Measurements from ENCODE around the gene WWOX.

The WWOX gene

GRCh38 chr16:78194948-78195347 is 95.5 kb downstream of the WWOX start:
- DNase-seq (ENCODE audit: low read depth in 3 of 3) = no peak

DNA sequence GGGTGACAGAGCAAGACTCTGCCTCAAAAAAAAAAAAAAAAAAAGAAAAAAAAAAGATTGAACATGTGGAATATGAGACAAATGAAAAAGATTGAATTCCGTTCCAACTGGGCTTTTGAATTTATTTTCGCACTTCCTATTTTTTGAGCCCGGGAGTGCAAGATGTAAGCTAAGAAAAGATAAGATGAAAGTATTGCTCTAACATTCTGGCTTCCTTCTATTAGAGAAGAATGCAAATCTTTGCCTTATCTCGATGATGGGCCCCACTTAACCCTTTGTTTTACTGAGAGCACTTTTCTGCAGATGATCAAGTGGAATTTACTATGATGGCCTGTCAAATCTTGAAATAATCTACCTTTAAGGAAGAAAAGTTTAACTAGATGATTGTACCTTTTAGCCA is 96.3 kb downstream of the WWOX start:
- DNase-seq (ENCODE audit: low read depth in 3 of 3) = no peak

GRCh38 chr16:78196502-78196901 is 97.0 kb downstream of the WWOX start:
- no peak for DNase-seq (ENCODE audit: low read depth in 3 of 3)

GRCh38 chr16:78198288-78198687 is 98.8 kb downstream of the WWOX start:
- no peak for DNase-seq (ENCODE audit: low read depth in 3 of 3)

DNA sequence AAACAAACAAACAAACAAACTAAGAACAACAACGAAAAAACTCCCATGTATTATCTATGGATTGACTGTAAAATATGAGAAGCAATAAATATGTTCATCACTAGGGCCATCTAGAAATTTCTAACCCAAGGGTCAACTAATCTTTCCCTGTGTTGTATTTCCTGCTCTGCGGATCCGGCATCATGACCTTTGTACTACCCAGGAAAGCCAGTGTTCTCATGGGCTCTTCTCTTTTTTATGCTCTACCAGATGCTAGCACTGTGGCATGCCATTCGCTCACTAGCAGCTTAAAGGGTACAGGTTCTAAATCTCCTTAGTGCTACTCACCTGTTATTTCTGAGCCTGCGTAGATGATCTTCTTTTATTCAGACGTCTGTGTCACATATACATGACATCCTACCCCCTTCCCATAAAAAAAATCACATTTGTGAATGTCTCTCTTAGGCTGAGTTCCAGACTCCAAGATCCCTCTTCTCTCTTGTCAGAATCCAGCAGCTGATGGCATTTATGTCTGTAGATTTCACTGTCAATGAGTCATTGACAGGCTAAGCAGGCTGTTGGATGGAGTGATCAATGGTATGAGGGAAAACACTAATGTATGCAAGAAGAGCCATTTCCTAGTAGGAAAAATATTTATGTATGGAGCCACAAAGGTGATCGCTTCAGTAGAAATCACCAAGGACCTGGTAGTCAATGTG is 100.0 kb downstream of the WWOX start:
- no peak for DNase-seq (ENCODE audit: low read depth in 3 of 3)

DNA sequence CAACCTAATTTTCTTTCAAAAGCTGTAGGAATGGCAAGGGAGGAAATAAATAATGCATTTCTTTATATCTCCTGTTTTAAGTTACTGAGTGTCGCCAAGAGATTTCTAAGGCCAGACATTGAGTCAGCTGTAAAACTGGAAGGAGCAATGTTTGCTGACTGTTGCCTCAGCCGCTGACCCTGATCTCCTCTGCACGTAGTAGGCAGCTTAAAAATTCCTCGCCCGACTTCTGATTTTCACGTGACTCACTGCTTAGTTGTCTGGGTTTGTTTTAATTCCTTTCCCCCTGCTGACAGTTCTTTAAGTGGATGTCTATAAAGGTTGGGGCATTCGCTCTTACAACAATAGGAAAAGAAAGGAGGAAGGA is 100.6 kb downstream of the WWOX start:
- DNase-seq (ENCODE audit: low read depth in 3 of 3) = no peak

DNA sequence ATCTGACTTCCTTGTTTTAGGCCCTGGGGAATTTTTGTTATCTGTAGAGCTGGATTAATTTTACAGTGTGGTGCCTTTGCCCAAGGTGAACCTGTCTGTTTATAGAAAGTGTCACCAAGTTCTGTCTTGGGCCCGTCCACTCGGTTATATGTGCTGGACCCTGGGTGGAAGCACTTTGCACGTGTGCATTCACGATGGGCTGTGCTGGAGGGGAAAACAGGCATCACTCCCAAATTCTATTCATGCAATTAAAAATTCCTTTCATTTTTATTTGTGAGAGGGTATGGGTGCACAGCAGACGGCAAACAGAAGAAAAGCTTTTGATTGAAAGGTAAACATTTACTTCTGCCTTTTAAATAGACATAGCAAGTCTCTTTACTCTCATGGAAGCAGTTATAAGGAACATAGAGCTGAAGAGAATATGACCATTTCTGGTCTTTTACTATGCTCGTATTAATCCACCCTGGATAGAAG is 101.2 kb downstream of the WWOX start:
- no peak for DNase-seq (ENCODE audit: low read depth in 3 of 3)

- DNase-seq (ENCODE audit: low read depth in 3 of 3) = no peak
Observed at GRCh38 chr16:78205506-78205905, 106.1 kb downstream of the WWOX start.

GRCh38 chr16:78206623-78207223 is 107.3 kb downstream of the WWOX start:
- DNase-seq (ENCODE audit: low read depth in 3 of 3) = no peak

DNA sequence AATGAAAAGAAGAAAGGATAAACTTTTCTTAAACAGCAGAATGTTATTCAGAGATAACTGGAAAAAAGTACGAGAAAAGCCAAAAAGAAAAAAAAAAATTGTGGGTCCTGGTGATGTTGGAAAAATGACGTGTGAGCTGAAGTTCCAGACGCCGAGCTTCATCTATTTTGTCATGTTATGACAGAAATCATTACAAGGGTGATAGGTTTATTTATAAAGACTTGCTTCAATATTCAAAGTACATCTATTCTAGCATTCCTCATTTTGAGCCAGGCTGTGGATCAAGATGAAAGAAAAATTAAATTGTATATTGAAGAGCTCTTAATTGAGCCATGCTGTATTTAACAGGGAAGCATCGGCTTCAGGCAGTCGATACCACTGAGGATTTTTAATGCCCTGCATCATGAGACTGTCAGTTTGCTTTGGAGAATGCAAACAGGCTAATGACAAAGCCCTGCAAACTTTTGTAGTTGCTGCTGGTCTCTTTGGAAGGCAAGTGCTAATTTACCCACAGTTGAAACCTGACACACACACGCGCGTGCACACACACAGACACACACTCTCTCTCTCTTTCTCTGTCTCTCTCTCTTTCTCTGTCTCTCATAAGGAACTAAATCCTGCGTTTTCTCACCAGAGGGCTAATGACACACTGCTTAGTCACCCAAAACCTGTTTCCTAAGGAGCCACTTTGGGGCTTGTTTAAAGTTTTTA is 110.7 kb downstream of the WWOX start:
- DNase-seq (ENCODE audit: low read depth in 3 of 3) = no peak

GRCh38 chr16:78211020-78211599 is 111.7 kb downstream of the WWOX start:
- no peak for DNase-seq (ENCODE audit: low read depth in 3 of 3)

DNA sequence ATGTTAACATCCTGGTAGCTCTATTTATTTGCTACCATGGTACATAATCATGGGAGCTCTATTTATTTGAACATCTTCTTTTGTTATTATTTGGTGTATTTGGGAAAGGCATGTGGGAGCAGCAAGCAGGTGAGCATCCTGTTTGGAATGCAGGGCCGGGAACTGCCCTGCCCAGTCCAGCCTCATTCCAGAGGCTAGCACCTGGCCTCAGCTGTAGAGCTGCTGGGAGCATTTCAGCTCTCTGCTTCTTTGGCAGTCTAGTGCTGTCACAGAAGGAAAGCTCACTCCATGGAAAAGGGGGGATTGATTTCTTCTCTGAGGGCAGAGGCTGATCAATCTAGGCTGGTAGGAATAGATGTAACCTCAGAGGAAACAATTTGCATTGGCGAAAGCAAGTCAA is 112.5 kb downstream of the WWOX start:
- DNase-seq (ENCODE audit: low read depth in 3 of 3) = no peak

DNA sequence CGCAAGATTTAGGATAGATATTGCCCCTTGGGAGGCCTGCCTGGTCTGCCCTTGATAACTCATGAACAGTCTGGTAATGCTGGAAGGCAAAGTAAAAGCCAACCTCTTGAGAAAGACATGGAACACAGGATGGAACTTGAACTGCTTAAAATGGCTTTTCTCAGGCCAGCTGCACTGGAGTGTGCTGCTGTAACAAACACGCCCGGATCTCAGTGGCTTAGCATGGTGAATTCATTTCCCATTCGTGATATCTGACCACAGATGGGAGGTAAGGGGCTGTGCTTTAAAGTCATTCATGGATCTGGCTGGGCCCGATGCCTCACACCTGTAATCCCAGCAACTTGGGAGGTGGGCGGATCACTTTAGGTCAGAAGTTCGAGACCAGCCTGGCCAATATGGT is 113.2 kb downstream of the WWOX start:
- no peak for DNase-seq (ENCODE audit: low read depth in 3 of 3)

GRCh38 chr16:78213751-78214150 is 114.3 kb downstream of the WWOX start:
- no peak for DNase-seq (ENCODE audit: low read depth in 3 of 3)

DNA sequence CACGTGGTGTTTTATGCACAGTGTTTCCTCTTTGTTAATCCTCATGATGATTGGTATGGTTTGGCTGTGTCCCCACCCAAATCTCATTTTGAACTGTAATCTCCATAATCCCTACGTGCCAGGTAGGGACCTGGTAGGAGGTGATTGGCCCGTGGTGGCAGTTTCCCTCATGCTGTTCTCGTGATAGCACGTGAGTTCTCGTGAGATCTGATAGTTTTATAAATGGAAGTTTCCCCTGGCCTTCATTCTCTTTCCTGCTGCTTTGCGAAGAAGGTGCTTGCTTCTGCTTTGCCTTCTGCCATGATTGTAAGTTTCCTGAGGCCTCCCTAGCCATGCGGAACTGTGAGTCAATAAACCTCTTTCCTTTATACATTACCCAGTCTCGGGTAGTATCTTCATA is 115.8 kb downstream of the WWOX start:
- no peak for DNase-seq (ENCODE audit: low read depth in 3 of 3)

DNA sequence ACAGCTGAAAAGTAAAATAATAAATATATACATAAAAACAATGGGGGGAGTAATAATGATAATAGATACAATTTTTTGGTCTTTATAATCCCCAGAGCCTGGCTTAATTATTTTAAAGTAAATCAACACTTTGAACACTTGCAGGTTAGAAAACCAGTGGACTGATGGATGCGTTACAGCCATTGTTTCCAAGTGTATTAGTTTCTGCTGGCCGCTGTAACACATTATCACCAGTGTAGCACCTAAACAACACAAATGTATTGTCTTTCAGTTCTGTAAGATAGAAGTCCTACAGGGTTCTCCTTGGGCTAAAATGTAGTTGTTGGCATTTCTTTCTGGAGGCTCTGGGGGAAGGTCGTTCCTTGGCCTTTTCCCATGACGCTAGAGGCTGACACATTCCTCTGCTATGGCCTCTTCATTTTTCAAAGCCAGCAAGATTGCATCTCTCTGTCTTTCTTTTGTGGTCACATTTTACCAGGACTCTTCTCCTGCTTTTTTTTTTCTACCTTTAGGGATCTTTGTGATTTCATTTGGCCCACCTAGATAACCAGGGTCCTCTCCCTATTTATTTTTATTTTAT is 116.8 kb downstream of the WWOX start:
- DNase-seq (ENCODE audit: low read depth in 3 of 3) = no peak

- DNase-seq (ENCODE audit: low read depth in 3 of 3) = no peak
Observed at GRCh38 chr16:78217276-78217675, 117.8 kb downstream of the WWOX start.

DNA sequence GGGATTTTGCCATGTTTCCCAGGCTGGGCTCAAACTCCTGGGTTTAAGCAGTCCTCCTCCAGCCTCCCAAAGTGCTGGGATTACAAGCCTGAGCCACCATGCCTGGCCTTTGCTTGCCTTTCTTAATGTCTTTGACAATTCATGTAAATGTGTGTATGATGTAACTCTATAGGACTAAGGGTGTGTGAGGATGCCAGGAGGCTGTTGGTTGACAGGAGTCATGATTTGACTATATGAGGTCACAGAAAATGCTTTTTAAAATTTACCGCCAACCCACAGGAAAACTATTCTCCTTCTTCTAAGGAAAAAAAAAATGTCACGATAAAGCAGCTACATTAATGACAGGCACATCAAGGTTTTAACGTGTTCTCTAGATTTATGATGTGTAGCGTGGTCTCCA is 118.8 kb downstream of the WWOX start:
- DNase-seq (ENCODE audit: low read depth in 3 of 3) = no peak

DNA sequence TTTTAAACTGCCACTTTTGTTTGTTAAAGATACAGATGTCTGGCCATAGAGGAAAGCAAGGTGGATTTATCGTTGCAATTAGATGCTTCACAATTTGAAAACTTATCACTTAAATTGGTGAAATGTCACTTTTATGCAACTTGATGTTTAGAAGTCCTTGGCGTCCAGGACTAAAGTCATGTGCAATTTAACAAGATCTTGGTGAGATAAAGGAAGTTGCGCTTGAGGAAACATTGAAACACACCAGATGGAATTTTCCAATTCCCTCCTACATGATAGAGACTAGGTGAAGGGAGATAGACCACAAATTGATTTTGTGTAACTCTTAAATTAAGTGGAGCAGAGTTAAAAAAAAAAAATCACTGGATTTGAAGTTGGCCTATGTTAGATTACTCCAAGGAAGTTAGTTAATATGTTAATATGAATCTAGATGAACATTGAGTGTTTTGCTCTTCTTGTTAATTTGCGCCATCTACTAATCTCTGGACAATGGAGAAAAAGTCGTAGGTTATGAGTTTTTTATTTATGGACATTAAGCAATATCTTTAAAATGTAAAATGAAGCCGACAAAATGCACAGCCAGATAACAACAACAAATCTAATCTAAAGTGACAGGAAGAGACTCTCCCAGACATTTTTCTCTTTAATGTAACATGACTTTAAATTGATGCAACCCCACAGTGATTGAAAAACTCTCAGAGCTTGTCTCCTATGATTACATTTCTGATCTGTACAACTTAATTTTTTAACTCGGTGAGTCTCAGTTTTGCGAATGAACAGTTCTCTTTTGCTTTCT is 119.6 kb downstream of the WWOX start:
- DNase-seq (ENCODE audit: low read depth in 3 of 3) = no peak

GRCh38 chr16:78220571-78220970 is 121.1 kb downstream of the WWOX start:
- DNase-seq (ENCODE audit: low read depth in 3 of 3) = no peak

DNA sequence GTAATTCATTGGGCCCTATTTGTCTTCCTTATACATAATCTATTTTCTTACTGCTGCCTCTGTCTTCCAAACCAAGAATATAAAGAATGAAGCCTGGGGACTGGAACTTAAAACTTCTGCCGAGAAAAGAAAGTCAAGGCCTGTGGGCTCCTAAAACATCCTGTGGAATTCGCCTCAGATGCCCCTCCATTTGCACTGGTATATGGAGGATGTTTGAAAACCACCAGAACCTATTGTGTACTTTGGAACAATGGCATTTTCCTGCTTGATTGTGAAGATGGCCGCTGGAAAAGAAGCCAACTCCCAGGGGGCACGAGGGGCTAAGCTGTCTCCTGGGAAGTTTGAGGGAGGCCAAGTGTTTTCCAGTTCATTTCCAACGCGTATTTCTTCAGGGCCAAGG is 122.4 kb downstream of the WWOX start:
- no peak for DNase-seq (ENCODE audit: low read depth in 3 of 3)

GRCh38 chr16:78224342-78224741 is 124.9 kb downstream of the WWOX start:
- no peak for DNase-seq (ENCODE audit: low read depth in 3 of 3)

Measured in stimulated activated CD4-positive, alpha-beta T cell treated with anti-CD3 and anti-CD28 coated beads, TNF-alpha, amount 100 ng/mL, for 48 hours (primary cell).